ENCODE data around the gene TSPAN11.

GRCh38 chr12:30900351-30900750, 26.2 kb upstream of the TSPAN11 start:
- no peak for TF ChIP-seq POLR2A (IDR thresholded peaks at IDR 0.05)
- TF ChIP-seq CTCF (IDR thresholded peaks at IDR 0.05): no peak
